Thoracic aorta (tissue), 2 donors: ENCODE results near the gene TBATA. TPM values are rescaled to one million over a fixed set of nuclear protein-coding genes. Genes with fewer than 3 reads are reported as not detected.

Experiments
- ATAC-seq: fragments of 150-250 bp; one replicate; pipeline ENCODE4 v1.8.0; 2017; ENCODE audit warnings: low read depth; ENCODE audit not compliant: insufficient number of reproducible peaks, low FRiP score
- DNase-seq: peaks from one replicate; pipeline ENCODE4 v3.0.0-alpha.2; 2020; ENCODE audit warnings: low spot score
- H3K27ac ChIP-seq, 2 donors: fragments of 200-600 bp; sonication (generic); 1 replicate in 1 of 2; 2 replicates in 1 of 2; pipeline ENCODE4 v1.5.1; 2016; ENCODE audit warnings: mild to moderate bottlenecking in 2 of 2, moderate library complexity in 2 of 2
- H3K27me3 ChIP-seq: fragments of 200-600 bp; sonication (generic); replicated peaks from 2 replicates; pipeline ENCODE4 v1.6.0; 2016; ENCODE audit warnings: mild to moderate bottlenecking; ENCODE audit not compliant: insufficient read depth
- H3K36me3 ChIP-seq: fragments of 200-600 bp; sonication (generic); one replicate; pipeline ENCODE4 v1.5.1; 2016
- H3K4me1 ChIP-seq, 2 donors: fragments of 200-600 bp; sonication (generic); 1 replicate in 1 of 2; 2 replicates in 1 of 2; pipeline versions ENCODE4 v1.5.1 to v1.6.0; 2016; ENCODE audit warnings: low read depth in 2 of 2, mild to moderate bottlenecking in 1 of 2; ENCODE audit not compliant: control insufficient read depth in 1 of 2
- H3K4me3 ChIP-seq: fragments of 200-600 bp; sonication (generic); 2 replicates; pipeline ENCODE4 v1.5.1; 2016; ENCODE audit warnings: mild to moderate bottlenecking
- H3K9me3 ChIP-seq: fragments of 200-600 bp; sonication (generic); 2 replicates; pipeline ENCODE4 v1.5.1; 2016
- CTCF ChIP-seq: fragments of 200-600 bp; sonication (generic); IDR thresholded peaks from one replicate; pipeline ENCODE4 v1.5.1; 2019; ENCODE audit warnings: antibody characterized with exemption
- total RNA-seq, 2 donors: library from RNA; depleted of rRNA; stranded (reverse); fragments of >200 nt; gene quantifications; one replicate each; pipeline versions ENCODE4 v1.1.0 to v1.2.3, GENCODE V29; 2016

TBATA gene
- total RNA-seq, 2 donors from 2014 or later, result not detected

- Histone ChIP-seq H3K4me3 (no peak overlapping the region), H3K27ac (no peak overlapping the region), H3K4me1 (no peaks in the 10 kb centered on the region), H3K9me3 (no peaks in the 10 kb centered on the region), H3K27me3 (no peaks in the 10 kb centered on the region), H3K36me3 (no peaks in the 10 kb centered on the region)
- no peak for DNase-seq
- ATAC-seq, result no peak
- no peak for TF ChIP-seq CTCF
These were observed 6.1 kb downstream of the TBATA start for GRCh38 chr10:70779088-70779487.

- H3K4me3 ChIP-seq, result no peak overlapping the region
- no peak for TF ChIP-seq CTCF
- H3K4me1 ChIP-seq, result no peaks in the 10 kb centered on the region
- DNase-seq (no peak), ATAC-seq (no peak)
- no peaks in the 10 kb centered on the region for H3K27me3 ChIP-seq
- no peak overlapping the region for H3K27ac ChIP-seq
- H3K9me3 ChIP-seq, result no peaks in the 10 kb centered on the region
- no peaks in the 10 kb centered on the region for H3K36me3 ChIP-seq
These were observed 6.8 kb downstream of the TBATA start for GRCh38 chr10:70778267-70778924.

GRCh38 chr10:70777063-70777875 lies 7.9 kb downstream of the TBATA start:
- Histone ChIP-seq H3K9me3 (no peaks in the 10 kb centered on the region), H3K4me1 (no peaks in the 10 kb centered on the region), H3K4me3 (no peak overlapping the region), H3K27ac (no peak overlapping the region), H3K36me3 (no peaks in the 10 kb centered on the region), H3K27me3 (no peaks in the 10 kb centered on the region)
- TF ChIP-seq CTCF, result no peak
- ATAC-seq (no peak), DNase-seq (no peak)

- DNase-seq (no peak), ATAC-seq (no peak)
- Histone ChIP-seq H3K4me1 (no peaks in the 10 kb centered on the region), H3K27me3 (no peaks in the 10 kb centered on the region), H3K27ac (no peak overlapping the region), H3K36me3 (no peaks in the 10 kb centered on the region), H3K4me3 (no peak overlapping the region), H3K9me3 (no peaks in the 10 kb centered on the region)
- no peak for TF ChIP-seq CTCF
These were observed 8.6 kb downstream of the TBATA start for GRCh38 chr10:70776455-70777005.

GRCh38 chr10:70775679-70776454 lies 9.3 kb downstream of the TBATA start:
- no peak overlapping the region for H3K4me3 ChIP-seq
- TF ChIP-seq CTCF, result no peak
- H3K27me3 ChIP-seq, result no peaks in the 10 kb centered on the region
- DNase-seq (no peak), ATAC-seq (no peak)
- H3K36me3 ChIP-seq, result no peaks in the 10 kb centered on the region
- no peaks in the 10 kb centered on the region for H3K9me3 ChIP-seq
- no peak overlapping the region for H3K27ac ChIP-seq
- no peaks in the 10 kb centered on the region for H3K4me1 ChIP-seq
